H1 (cell line): ENCODE data around the gene AATK.

Experiments
- CTCF ChIP-seq, 3 experiments: IDR thresholded peaks; 1 replicate in 2 of 3; 2 replicates in 1 of 3; pipeline versions ENCODE4 v1.5.1 to v1.6.1; 2011; ENCODE audit warnings: low read length in 3 of 3, mild to moderate bottlenecking in 3 of 3, inconsistent platforms in 2 of 3, low read depth in 1 of 3, moderate library complexity in 1 of 3; ENCODE audit not compliant: insufficient read depth in 1 of 3; ENCODE audit errors: control extremely low read depth in 1 of 3
- FOSL1 ChIP-seq: IDR thresholded peaks from 2 replicates; pipeline ENCODE4 v1.6.1; 2011; ENCODE audit warnings: mild to moderate bottlenecking, low read depth, low read length, moderate library complexity; ENCODE audit not compliant: insufficient read depth
- POLR2AphosphoS5 ChIP-seq: IDR thresholded peaks from 2 replicates; pipeline ENCODE4 v1.6.1; 2011; ENCODE audit warnings: low read depth, low read length
- RNF2 ChIP-seq: fragments of 200-900, 300-1000 bp; sonication (generic); IDR thresholded peaks from 2 replicates; pipeline ENCODE4 v1.7.1; 2016; ENCODE audit warnings: borderline replicate concordance, low read depth, mild to moderate bottlenecking, antibody characterized with exemption, low read length; ENCODE audit not compliant: poor library complexity, severe bottlenecking; ENCODE audit errors: missing control alignments
- TCF12 ChIP-seq: IDR thresholded peaks from 2 replicates; pipeline ENCODE4 v1.6.1; 2011; ENCODE audit warnings: low read depth, mild to moderate bottlenecking, low read length

- TF ChIP-seq FOSL1 = no peak
- no peak for TF ChIP-seq CTCF (IDR thresholded peaks at IDR 0.05; ENCODE audit: control extremely low read depth in 1 of 3, insufficient read depth in 1 of 3, low read depth in 1 of 3, low read length in 3 of 3)
- TF ChIP-seq RNF2 = no peak
- no peak for TF ChIP-seq TCF12
- TF ChIP-seq POLR2AphosphoS5 = no peak
Measured at GRCh38 chr17:81191116-81191515, 25.1 kb upstream of the AATK start.
